HG02973 (cell line): ENCODE measurements around the gene GHRH.
A peak's percentile ranks its signal among the peaks of the same experiment; 100 is the strongest.

Experiments used
- ATAC-seq: cut with Tn5 transposase; IDR thresholded peaks from one replicate; pipeline ENCODE4 v1.9.1; 2021; ENCODE audit warnings: moderate library complexity; ENCODE audit not compliant: unreplicated experiment

The GHRH gene

GRCh38 chr20:37261714-37262113 is at the start of gene GHRH:
GHRH (minus strand) TSS chr20:37261814; CDS start chr20:37256889, 4,925 bp downstream.
- no peak for ATAC-seq

GRCh38 chr20:37310951-37311350 is 49.3 kb upstream of the GHRH start:
- ATAC-seq: no peak

GRCh38 chr20:37309936-37310590 is 48.4 kb upstream of the GHRH start:
- ATAC-seq: no peak

- ATAC-seq: no peak
Observed at GRCh38 chr20:37309290-37309689, 47.7 kb upstream of the GHRH start.

- ATAC-seq: peak; percentile 87
Observed at GRCh38 chr20:37308086-37309050, 46.8 kb upstream of the GHRH start.

- no peak for ATAC-seq
Observed at GRCh38 chr20:37305839-37306238, 44.2 kb upstream of the GHRH start.

GRCh38 chr20:37305079-37305478 is 43.5 kb upstream of the GHRH start:
- no peak for ATAC-seq

- ATAC-seq: no peak
Observed at GRCh38 chr20:37303637-37304036, 42.0 kb upstream of the GHRH start.

GRCh38 chr20:37302981-37303380 is 41.4 kb upstream of the GHRH start:
- ATAC-seq: no peak

GRCh38 chr20:37301558-37301957 is 39.9 kb upstream of the GHRH start:
- ATAC-seq: no peak

- ATAC-seq: no peak
Observed at GRCh38 chr20:37301120-37301519, 39.5 kb upstream of the GHRH start.

- ATAC-seq: no peak
Observed at GRCh38 chr20:37299718-37300528, 38.3 kb upstream of the GHRH start.

- no peak for ATAC-seq
Observed at GRCh38 chr20:37298190-37298939, 36.8 kb upstream of the GHRH start.

- ATAC-seq: no peak
Observed at GRCh38 chr20:37297066-37297736, 35.6 kb upstream of the GHRH start.

GRCh38 chr20:37296371-37296770 is 34.8 kb upstream of the GHRH start:
- ATAC-seq: no peak

- no peak for ATAC-seq
Observed at GRCh38 chr20:37295595-37295994, 34.0 kb upstream of the GHRH start.

GRCh38 chr20:37295001-37295400 is 33.4 kb upstream of the GHRH start:
- ATAC-seq: no peak

GRCh38 chr20:37294262-37294981 is 32.8 kb upstream of the GHRH start:
- no peak for ATAC-seq

- ATAC-seq: no peak
Observed at GRCh38 chr20:37293301-37293943, 31.8 kb upstream of the GHRH start.
